HEK293 (cell line): Measurements from ENCODE around the gene CCNI2.

Experiments used
- CTCF ChIP-seq: fragments of 450-650 bp; formaldehyde crosslinking; IDR thresholded peaks from 2 replicates; pipeline ENCODE4 v1.5.1; 2016; ENCODE audit warnings: missing biosample characterization, missing genetic modification characterization
- KLF1 ChIP-seq: fragments of 450-650 bp; formaldehyde crosslinking; IDR thresholded peaks from 2 replicates; pipeline ENCODE4 v1.5.1; 2016; ENCODE audit warnings: missing biosample characterization, missing genetic modification characterization
- PRDM4 ChIP-seq: fragments of 450-650 bp; formaldehyde crosslinking; IDR thresholded peaks from 2 replicates; pipeline ENCODE4 v1.5.1; 2017; ENCODE audit warnings: missing biosample characterization, missing genetic modification characterization
- SCRT1 ChIP-seq: fragments of 450-650 bp; formaldehyde crosslinking; IDR thresholded peaks from 2 replicates; pipeline ENCODE4 v1.5.1; 2016; ENCODE audit warnings: missing biosample characterization, missing genetic modification characterization, borderline replicate concordance
- ZBTB1 ChIP-seq: fragments of 450-650 bp; formaldehyde crosslinking; IDR thresholded peaks from 2 replicates; pipeline ENCODE4 v1.5.1; 2016; ENCODE audit warnings: missing biosample characterization, missing genetic modification characterization
- ZBTB48 ChIP-seq: fragments of 450-650 bp; formaldehyde crosslinking; IDR thresholded peaks from 2 replicates; pipeline ENCODE4 v1.5.1; 2016; ENCODE audit warnings: missing biosample characterization, missing genetic modification characterization
- ZBTB49 ChIP-seq: fragments of 450-650 bp; formaldehyde crosslinking; IDR thresholded peaks from 2 replicates; pipeline ENCODE4 v1.5.1; 2016; ENCODE audit warnings: missing biosample characterization, missing genetic modification characterization, low read depth
- ZNF274 ChIP-seq, 2 experiments: fragments of 200-500 bp in 1 of 2; fragments of 450-650 bp in 1 of 2; sonication (Bioruptor generic) in 1 of 2; formaldehyde crosslinking in 1 of 2; IDR thresholded peaks; 2 replicates each; pipeline versions ENCODE4 v1.5.1 to v1.6.1; 2014 to 2016; ENCODE audit warnings: borderline replicate concordance in 1 of 2, inconsistent platforms in 1 of 2, low read length in 1 of 2, missing biosample characterization in 1 of 2, missing genetic modification characterization in 1 of 2
- ZNF302 ChIP-seq: fragments of 450-650 bp; formaldehyde crosslinking; IDR thresholded peaks from 2 replicates; pipeline ENCODE4 v1.5.1; 2016; ENCODE audit warnings: missing biosample characterization, missing genetic modification characterization, low read depth
- ZNF514 ChIP-seq: fragments of 450-650 bp; formaldehyde crosslinking; IDR thresholded peaks from 2 replicates; pipeline ENCODE4 v1.5.1; 2016; ENCODE audit warnings: missing biosample characterization, missing genetic modification characterization

GRCh38 chr5:132744659-132745058, 2.6 kb upstream of the CCNI2 start:
- TF ChIP-seq SCRT1 (no peak), ZBTB49 (tag by site-specific recombination) (no peak), ZBTB1 (tag by site-specific recombination) (no peak), CTCF (no peak), ZNF302 (tag by site-specific recombination) (no peak), ZBTB48 (tag by site-specific recombination) (no peak), ZNF274 (IDR thresholded peaks at IDR 0.05; ENCODE audit: low read length) (no peak), ZNF274 (tag by site-specific recombination; IDR thresholded peaks at IDR 0.05; ENCODE audit: borderline replicate concordance) (no peak), KLF1 (tag by site-specific recombination) (no peak), PRDM4 (no peak), ZNF514 (tag by site-specific recombination) (no peak)
